Inflammatory macrophage treated with lipopolysaccharide for 4 hours (primary cell): ENCODE data around the gene TRIM41.
A peak's percentile ranks its signal among the peaks of the same experiment; 100 is the strongest.
"Not testable (repeated sequence)": the region's sequence is repeated elsewhere in the genome, so short reads cannot be mapped to it uniquely, and the experiment has no call there.

Experiments
- DNase-seq: peaks from one replicate; pipeline ENCODE4 v3.0.0-alpha.2; 2020

TRIM41 gene

GRCh38 chr5:181259283-181259682 is 36.2 kb downstream of the TRIM41 start:
- no peak for DNase-seq

- no peak for DNase-seq
Observed at GRCh38 chr5:181259974-181260719, 37.1 kb downstream of the TRIM41 start.

GRCh38 chr5:181260720-181261319 is 37.7 kb downstream of the TRIM41 start, which contains the start of gene TRIM52:
TRIM52 (minus strand) TSS chr5:181261143; CDS start chr5:181260813, 330 bp downstream.
- peak; percentile 92 for DNase-seq

- peak; percentile 69 for DNase-seq
Observed at GRCh38 chr5:181261320-181262049, 38.4 kb downstream of the TRIM41 start.

- no peak for DNase-seq
Observed at GRCh38 chr5:181263633-181264032, 40.6 kb downstream of the TRIM41 start.

- DNase-seq = no peak
Observed at GRCh38 chr5:181265092-181265671, 42.1 kb downstream of the TRIM41 start.

GRCh38 chr5:181267291-181267904 is 44.3 kb downstream of the TRIM41 start:
- DNase-seq = not testable (repeated sequence)

- not testable (repeated sequence) for DNase-seq
Observed at GRCh38 chr5:181267907-181268306, 44.8 kb downstream of the TRIM41 start.

GRCh38 chr5:181271081-181271480 is 48.0 kb downstream of the TRIM41 start:
- no peak for DNase-seq

- peak; percentile 26 for DNase-seq
Observed at GRCh38 chr5:181273433-181273744, 50.3 kb downstream of the TRIM41 start.

GRCh38 chr5:181280251-181280762 is 57.2 kb downstream of the TRIM41 start:
- no peak for DNase-seq

GRCh38 chr5:181281077-181281983 is 58.2 kb downstream of the TRIM41 start:
- DNase-seq = no peak

- DNase-seq = no peak
Observed at GRCh38 chr5:181281984-181282316, 58.9 kb downstream of the TRIM41 start.

GRCh38 chr5:181282415-181282814 is 59.3 kb downstream of the TRIM41 start:
- not testable (repeated sequence) for DNase-seq

GRCh38 chr5:181282874-181283273 is 59.8 kb downstream of the TRIM41 start:
- DNase-seq = no peak

GRCh38 chr5:181283347-181283746 is 60.3 kb downstream of the TRIM41 start:
- DNase-seq = no peak

GRCh38 chr5:181283841-181284755 is 61.0 kb downstream of the TRIM41 start:
- DNase-seq = not testable (repeated sequence)
